ENCODE measurements around the gene TBX1. TPM values are rescaled to one million over a fixed set of nuclear protein-coding genes. Genes with fewer than 3 reads are reported as not detected.

The TBX1 gene
- total RNA-seq, 4 donors from 2014 or later, result 0.65 to 2.7 TPM; not detected in 2

DNA sequence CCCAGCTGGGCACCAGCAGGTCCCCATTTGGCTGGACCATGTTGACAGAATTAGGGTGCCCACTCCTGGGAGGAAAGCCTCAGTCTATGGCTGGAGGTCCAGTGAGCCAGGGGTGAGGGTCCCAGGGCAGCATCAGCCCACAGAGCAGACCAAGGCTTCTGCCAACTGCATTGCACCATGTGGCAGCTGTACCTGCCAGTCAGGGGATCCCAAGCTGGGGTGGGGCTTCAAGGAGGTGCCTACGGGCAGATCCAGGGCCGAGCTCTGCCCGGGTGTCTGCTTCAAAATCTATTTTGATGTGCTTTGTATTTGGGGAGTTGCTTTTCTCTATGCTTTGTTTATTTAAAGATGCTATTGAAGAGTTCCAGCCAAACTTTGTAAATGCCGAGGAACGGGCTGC lies 26.8 kb upstream of the TBX1 start:
- no peak for DNase-seq (ENCODE audit: low spot score)
- no peak for ATAC-seq (ENCODE audit: low FRiP score)
- TF ChIP-seq, protein P1, sequence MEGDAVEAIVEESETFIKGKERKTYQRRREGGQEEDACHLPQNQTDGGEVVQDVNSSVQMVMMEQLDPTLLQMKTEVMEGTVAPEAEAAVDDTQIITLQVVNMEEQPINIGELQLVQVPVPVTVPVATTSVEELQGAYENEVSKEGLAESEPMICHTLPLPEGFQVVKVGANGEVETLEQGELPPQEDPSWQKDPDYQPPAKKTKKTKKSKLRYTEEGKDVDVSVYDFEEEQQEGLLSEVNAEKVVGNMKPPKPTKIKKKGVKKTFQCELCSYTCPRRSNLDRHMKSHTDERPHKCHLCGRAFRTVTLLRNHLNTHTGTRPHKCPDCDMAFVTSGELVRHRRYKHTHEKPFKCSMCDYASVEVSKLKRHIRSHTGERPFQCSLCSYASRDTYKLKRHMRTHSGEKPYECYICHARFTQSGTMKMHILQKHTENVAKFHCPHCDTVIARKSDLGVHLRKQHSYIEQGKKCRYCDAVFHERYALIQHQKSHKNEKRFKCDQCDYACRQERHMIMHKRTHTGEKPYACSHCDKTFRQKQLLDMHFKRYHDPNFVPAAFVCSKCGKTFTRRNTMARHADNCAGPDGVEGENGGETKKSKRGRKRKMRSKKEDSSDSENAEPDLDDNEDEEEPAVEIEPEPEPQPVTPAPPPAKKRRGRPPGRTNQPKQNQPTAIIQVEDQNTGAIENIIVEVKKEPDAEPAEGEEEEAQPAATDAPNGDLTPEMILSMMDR (IDR thresholded peaks at IDR 0.05), result no peak

GRCh38 chr22:19734163-19734562 lies 26.4 kb upstream of the TBX1 start:
- ATAC-seq (ENCODE audit: low FRiP score) (no peak), DNase-seq (ENCODE audit: low spot score) (no peak)
- TF ChIP-seq, protein P1 (IDR thresholded peaks at IDR 0.05), result no peak

DNA sequence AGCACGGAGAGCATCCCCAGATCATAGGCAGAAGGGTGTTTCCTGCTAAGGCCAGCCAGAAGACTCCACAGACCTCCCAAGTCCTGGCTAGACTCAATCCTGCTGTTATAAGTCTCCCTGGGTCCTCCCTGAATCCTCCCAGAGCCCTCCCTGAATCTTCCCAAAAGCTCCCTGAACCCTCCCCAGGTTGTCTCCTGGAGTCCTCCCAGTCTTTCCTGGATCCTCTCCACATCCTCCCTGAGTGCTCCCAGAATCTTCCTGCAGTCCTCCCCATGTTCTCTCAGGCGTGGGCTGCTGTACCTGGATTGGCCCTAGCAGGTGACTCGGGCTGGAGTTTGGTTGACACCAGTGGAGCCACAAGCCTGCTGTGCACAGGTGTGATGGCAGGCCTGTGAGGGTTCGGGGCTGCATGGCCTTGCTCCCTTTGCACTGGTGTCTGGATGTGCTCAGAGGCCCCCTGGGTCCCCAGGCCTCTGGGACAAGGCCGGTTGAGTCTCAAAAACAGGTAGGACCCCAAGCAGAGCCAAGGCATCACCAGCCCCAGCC lies 25.7 kb upstream of the TBX1 start:
- TF ChIP-seq, protein P1 (IDR thresholded peaks at IDR 0.05), result no peak
- DNase-seq (ENCODE audit: low spot score) (no peak), ATAC-seq (ENCODE audit: low FRiP score) (no peak)

DNA sequence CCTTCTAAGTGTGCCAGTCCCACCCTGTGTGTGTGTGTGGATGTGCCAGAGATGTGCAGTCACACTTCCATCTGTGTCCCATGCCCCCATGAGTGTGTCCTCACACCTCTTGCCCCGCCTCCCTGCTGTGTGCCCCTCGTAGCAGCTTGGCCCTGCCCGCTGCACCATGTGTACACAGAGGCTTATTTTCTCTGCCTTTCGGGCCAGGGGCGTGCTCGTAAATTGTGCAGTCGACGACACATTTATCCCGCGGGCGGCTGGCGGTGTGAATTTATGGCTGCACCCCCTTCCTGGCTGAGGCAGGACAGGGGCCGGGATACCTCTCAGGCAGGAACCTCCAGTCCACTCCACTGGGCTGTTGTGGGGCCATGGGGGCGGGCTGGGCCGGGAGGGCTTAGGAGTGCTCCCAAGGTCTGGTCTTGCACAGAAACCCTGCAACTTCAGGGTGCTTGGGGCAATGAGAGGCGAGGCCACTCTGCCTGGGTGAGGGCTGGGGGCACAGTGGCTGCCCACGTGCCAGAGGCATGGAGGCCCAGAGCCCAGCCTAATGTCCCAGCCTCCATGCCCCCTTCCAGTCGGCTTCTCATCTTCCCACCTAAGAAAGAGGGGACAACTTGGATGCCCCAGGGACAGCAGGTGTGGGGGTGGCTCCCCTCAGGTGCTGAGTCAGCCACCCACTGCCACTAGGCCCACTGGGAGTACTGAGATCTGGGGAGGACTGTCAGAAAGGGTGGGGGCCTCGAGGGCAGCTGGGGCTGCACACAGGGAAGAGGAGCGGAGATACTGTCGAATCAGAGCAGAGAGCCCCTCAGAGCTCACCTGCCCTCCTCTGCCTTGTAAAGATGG lies 24.7 kb upstream of the TBX1 start:
- TF ChIP-seq, protein P1 (IDR thresholded peaks at IDR 0.05), result no peak
- no peak for DNase-seq (ENCODE audit: low spot score)
- no peak for ATAC-seq (ENCODE audit: low FRiP score)

DNA sequence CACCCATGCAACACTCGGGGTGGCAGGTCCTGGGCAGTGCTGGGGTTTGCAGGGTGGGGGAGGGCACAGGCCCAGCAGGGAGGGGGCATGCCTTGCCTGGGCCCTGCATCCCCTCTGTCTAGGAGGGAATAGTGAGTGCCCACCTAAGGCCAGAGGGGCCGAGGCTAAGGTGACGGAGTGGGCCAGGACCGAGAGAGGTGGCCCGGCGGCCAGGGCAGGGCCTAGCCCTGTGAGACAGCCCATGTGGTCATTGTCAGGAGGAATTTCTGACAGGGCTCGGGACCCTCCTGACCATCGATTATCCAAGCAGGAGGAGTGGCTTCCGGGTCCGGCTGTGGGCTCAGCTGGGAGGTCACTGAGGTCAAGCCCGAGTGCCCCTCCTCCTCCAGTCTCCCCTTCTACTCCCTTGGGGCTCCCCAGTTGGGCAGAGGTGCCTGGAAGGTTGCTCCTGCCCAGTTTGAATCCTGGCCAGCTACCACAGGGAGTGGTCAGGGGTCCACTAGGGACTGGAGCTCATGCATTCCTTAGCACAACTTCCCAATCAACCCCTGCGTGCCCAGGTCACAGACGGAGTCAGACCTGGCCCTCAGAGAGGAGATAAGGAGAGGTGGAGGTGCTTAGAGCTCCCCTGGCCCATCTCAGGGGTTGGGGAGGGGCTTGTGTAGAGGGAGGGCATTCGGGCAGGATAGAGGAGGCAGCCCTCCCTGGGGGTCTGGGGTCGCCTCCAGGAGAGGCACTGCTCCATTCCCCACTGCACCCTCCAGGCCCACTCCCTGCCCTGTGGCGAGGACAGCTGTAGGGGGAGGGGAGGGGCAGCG lies 22.5 kb upstream of the TBX1 start:
- DNase-seq (ENCODE audit: low spot score), result no peak
- ATAC-seq (ENCODE audit: low FRiP score), result no peak
- TF ChIP-seq, protein P1 (IDR thresholded peaks at IDR 0.05), result no peak

- TF ChIP-seq, protein P1 (IDR thresholded peaks at IDR 0.05), result no peak
- DNase-seq (ENCODE audit: low spot score) (no peak), ATAC-seq (ENCODE audit: low FRiP score) (no peak)
These were observed 21.7 kb upstream of the TBX1 start for GRCh38 chr22:19738664-19739447.

Data from omental fat pad (tissue), 4 donors.